C4-2B (cell line): ENCODE measurements around the gene RSBN1.

ENCODE experiments used
- H3K27ac ChIP-seq: fragments of 450-650 bp; 2 replicates; pipeline ENCODE4 v1.5.1; 2017
- ZFX ChIP-seq: fragments of 450-650 bp; IDR thresholded peaks from 2 replicates; pipeline ENCODE4 v1.6.1; 2017
- TF ChIP-seq, protein P1 (sequence below): fragments of 450-650 bp; conservative IDR thresholded peaks from 2 replicates; pipeline ENCODE4 v1.5.1; 2017; ENCODE audit warnings: mild to moderate bottlenecking

The RSBN1 gene

DNA sequence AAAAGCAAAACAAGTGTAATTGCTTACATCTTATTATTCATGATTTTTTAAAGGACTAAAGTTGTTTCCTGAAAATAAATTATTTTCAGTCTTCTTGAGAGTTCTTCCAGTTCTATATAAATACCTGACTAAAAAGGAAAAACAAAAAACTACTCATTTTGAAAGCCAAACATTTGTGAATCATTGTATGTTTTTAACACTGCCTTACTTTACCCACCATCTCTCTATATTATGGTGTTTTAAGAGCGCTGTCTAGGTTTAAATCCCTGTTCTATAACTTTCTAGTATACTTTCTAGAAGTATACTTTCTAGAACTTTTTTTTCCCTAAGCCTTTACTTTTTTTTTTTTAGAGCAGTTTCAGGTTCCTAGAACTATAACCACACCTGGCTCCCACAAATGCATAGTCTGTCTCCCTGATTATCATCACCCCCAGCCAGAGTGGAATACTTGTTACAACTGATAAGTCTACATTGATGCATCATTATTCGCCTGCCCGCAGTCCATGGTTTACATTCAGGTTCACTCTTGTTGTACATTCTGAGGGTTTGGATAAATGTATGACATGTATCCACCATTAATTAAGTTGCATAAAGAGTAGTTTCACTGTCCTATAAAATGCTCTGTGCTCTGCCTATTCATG, 9.8 kb downstream of the RSBN1 start:
- TF ChIP-seq ZFX: no peak
- TF ChIP-seq, protein P1, sequence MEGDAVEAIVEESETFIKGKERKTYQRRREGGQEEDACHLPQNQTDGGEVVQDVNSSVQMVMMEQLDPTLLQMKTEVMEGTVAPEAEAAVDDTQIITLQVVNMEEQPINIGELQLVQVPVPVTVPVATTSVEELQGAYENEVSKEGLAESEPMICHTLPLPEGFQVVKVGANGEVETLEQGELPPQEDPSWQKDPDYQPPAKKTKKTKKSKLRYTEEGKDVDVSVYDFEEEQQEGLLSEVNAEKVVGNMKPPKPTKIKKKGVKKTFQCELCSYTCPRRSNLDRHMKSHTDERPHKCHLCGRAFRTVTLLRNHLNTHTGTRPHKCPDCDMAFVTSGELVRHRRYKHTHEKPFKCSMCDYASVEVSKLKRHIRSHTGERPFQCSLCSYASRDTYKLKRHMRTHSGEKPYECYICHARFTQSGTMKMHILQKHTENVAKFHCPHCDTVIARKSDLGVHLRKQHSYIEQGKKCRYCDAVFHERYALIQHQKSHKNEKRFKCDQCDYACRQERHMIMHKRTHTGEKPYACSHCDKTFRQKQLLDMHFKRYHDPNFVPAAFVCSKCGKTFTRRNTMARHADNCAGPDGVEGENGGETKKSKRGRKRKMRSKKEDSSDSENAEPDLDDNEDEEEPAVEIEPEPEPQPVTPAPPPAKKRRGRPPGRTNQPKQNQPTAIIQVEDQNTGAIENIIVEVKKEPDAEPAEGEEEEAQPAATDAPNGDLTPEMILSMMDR: no peak
- H3K27ac ChIP-seq: no peak overlapping the region

DNA sequence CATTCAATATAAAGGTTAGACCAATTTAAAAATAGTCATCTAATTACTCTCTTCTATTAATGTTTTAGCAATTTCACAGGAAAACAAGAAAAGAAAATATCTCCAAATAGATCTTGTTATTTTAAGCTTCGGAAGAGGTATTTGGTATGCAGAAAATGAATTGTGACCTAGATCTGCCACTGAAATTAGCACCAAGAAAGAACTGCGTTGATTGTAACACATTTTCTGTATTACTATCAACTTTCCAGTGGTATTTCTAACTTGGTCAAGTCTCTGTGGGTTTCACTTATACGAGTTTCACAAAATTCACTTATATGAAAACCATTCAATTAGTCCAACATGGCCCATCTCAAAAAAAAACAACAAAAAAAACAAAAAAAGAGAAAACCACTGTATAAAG, 11.8 kb downstream of the RSBN1 start:
- no peak overlapping the region for H3K27ac ChIP-seq
- TF ChIP-seq, protein P1: no peak
- TF ChIP-seq ZFX: no peak

DNA sequence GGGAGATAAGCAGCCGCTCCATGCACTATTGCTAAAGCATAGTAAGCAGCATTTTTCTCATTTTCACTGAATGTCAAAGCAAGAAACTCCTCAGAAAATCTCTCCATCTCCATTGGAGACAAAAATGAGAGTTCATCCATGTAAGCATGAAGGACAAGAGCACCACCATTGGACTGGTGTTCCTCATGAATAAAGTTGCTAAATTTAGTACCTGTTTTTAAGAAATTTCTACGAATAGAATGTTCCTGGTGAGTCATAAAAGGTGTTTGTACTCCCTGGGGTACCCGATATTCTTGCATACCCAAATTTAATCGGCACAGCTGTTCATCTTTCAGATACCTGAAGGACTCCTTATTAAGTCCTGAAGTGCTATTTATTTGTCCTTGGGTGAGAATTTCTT, 14.8 kb downstream of the RSBN1 start:
- TF ChIP-seq ZFX: no peak
- TF ChIP-seq, protein P1: no peak

GRCh38 chr1:113793878-113794834, 18.1 kb downstream of the RSBN1 start:
- TF ChIP-seq, protein P1: no peak
- no peak for TF ChIP-seq ZFX

More for the DNA sequence above, 14.8 kb downstream of the RSBN1 start:
- H3K27ac ChIP-seq: no peak overlapping the region

GRCh38 chr1:113792986-113793385, 19.3 kb downstream of the RSBN1 start:
- TF ChIP-seq, protein P1: no peak
- no peak for TF ChIP-seq ZFX

More at GRCh38 chr1:113793878-113794834, 18.1 kb downstream of the RSBN1 start:
- no peak overlapping the region for H3K27ac ChIP-seq

DNA sequence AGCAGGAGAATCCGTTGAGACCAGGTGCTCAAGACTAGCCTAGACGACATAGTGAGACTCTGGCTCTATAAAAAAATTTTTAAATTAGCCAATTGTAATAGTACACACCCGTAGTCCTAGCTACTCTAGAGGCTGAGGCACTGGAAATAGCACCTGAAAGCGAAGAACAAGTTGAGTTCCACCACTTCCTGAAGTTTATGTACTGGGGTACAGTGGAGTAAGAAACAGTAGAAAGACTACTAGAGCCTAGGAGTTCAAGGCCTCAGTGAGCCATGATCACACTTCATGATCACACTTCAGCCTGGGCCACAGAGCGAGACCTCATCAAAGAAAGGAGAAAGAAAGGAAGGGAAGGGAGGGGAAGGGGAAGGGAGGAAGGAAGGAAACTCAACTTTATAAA, 19.8 kb downstream of the RSBN1 start:
- H3K27ac ChIP-seq: no peak overlapping the region
- TF ChIP-seq, protein P1: no peak
- TF ChIP-seq ZFX: no peak

More at GRCh38 chr1:113792986-113793385, 19.3 kb downstream of the RSBN1 start:
- H3K27ac ChIP-seq: no peak overlapping the region

DNA sequence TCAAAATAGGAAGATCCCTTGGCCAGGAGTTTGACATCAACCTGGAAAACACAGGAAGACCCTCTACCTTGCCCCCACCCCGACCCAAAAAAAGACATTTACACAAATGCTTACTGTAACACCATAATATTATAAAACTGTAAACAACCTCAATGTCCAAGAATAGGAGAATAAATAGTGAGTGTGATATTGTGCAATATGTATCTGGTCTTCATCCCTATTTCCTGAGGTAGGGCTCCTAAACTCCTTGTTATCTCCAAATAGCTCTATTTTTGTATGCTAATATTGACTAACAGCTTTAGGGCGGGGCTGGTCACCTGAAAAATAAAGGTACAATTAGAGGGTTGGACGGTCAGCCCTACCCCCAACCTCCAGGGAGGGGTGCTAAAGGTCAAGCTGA, 23.5 kb downstream of the RSBN1 start:
- H3K27ac ChIP-seq: no peak overlapping the region
- TF ChIP-seq ZFX: no peak
- TF ChIP-seq, protein P1: no peak
